Thymus (tissue), 11 donors: ENCODE data around the gene SET. TPM values are rescaled to one million over a fixed set of nuclear protein-coding genes. Genes with fewer than 3 reads are reported as not detected.

Experiments used
- DNase-seq, 9 donors: peaks; one replicate each; pipeline ENCODE4 v3.0.0-alpha.2; 2013; ENCODE audit warnings: low spot score in 9 of 9, low read depth in 6 of 9, missing footprints in 1 of 9
- H3K27ac ChIP-seq, 2 donors: one replicate each; pipeline ENCODE4 v1.5.1; 2013; ENCODE audit warnings: control low read depth in 1 of 2, low read depth in 1 of 2, low read length in 1 of 2, mild to moderate bottlenecking in 1 of 2, moderate library complexity in 1 of 2
- H3K27me3 ChIP-seq, 2 donors: one replicate each; pipeline ENCODE4 v1.5.1; 2013; ENCODE audit warnings: low read length in 1 of 2; ENCODE audit not compliant: control insufficient read depth in 2 of 2, insufficient read depth in 1 of 2
- H3K36me3 ChIP-seq, 2 donors: one replicate each; pipeline ENCODE4 v1.5.1; 2013; ENCODE audit warnings: low read length in 1 of 2, mild to moderate bottlenecking in 1 of 2, moderate library complexity in 1 of 2; ENCODE audit not compliant: control insufficient read depth in 2 of 2, insufficient read depth in 2 of 2
- H3K4me1 ChIP-seq, 2 donors: one replicate each; pipeline ENCODE4 v1.5.1; 2013; ENCODE audit warnings: low read length in 2 of 2; ENCODE audit not compliant: control insufficient read depth in 2 of 2, insufficient read depth in 2 of 2
- H3K4me3 ChIP-seq, 2 donors: one replicate each; pipeline ENCODE4 v1.5.1; 2013; ENCODE audit warnings: low read length in 2 of 2, control low read depth in 1 of 2, mild to moderate bottlenecking in 1 of 2
- H3K9me3 ChIP-seq, 2 donors: one replicate each; pipeline ENCODE4 v1.5.1; 2013; ENCODE audit warnings: low read length in 1 of 2, mild to moderate bottlenecking in 1 of 2; ENCODE audit not compliant: control insufficient read depth in 2 of 2, insufficient read depth in 1 of 2
- WGBS: extraction: QIAGEN DNeasy Blood & Tissue Kit; methylation state at CpG from one replicate; pipeline ENCODE4 v1.1.7; 2013; 5-methylcytosine and 5-hydroxymethylcytosine counted together
- polyA plus RNA-seq: library from polyadenylated mRNA; stranded (reverse); fragments of 200-250 nt; gene quantifications from one replicate; pipeline ENCODE4 v1.2.3, GENCODE V29; 2013
- total RNA-seq: library from RNA; stranded (reverse); fragments of 120-200 nt; gene quantifications from one replicate; pipeline ENCODE4 v1.2.4, GENCODE V29; 2013
- donor health status: healthy.

The SET gene
- total and polyA plus RNA-seq, 2 donors = 177 to 654 TPM

DNA sequence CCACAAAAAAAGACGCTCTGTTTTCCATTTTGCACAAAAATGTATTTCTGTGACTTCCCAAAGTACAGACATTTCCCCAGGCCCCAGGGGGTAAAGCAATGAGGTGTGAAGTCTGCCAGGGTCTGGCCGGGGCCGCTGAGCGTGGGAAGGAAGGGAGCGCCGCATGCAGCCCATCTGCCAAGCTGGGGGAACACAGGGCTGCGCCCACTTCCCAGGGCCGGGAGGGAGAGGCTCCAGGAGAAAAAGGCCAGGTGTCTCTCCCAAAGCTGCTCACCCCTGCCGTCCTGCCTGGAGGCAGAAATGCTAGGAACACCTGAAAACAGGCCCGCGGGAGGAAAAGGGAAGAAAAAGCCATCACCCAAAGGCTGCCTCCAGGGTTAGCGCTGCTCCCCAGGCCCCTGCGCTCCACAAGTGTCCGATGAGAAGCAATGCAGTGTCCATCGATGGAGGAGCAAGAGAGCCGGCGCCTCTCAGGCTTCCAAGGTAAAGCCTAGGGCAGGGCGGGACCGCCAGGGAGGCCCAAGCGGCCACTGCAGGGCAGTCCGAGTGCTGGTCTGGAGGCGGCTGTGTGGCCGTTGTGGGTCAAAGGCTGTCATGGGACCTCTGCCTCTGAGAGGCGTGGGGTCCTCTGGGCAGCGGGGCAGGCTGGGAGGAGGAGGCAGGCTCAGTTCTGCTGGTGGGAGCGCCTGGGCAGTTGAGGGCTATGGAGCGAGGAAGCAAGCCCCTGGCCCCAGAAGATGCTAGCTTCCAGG lies 40.9 kb downstream of the SET start:
- 97% methylated on average over 27 of the region's 27 CpGs for WGBS
- H3K4me1 ChIP-seq = peaks cover 24 to 49% of the 10 kb centered on the region in 2 donors
- no peak overlapping the region for H3K4me3 ChIP-seq
- peaks cover 0 to 3% of the 10 kb centered on the region in 2 donors for H3K9me3 ChIP-seq
- no peak overlapping the region for H3K27ac ChIP-seq
- no peaks in the 10 kb centered on the region for H3K27me3 ChIP-seq
- H3K36me3 ChIP-seq = peaks cover 45 to 46% of the 10 kb centered on the region in 2 donors
- no peak for DNase-seq

DNA sequence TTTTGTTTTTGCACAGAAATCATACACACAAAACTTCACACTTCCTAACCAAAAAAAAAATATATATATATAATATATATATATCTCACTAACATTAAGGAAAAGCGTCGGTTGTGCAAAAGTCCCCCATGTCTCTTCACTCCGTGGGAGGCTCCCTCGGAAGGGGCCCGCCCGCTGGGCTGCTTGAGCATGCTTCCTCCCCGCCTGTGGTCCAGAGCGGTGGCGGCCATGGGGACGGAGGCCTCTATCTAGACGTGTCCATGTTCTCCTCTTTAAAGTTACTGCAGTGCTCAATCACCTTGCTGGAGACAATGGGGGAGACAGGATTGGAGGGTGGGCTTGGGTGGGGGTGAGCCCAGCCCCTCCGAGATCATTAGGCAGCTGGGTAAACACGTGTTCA lies 42.1 kb downstream of the SET start:
- DNase-seq = no peak
- no peak overlapping the region for H3K4me3 ChIP-seq
- H3K4me1 ChIP-seq = peaks cover 16 to 38% of the 10 kb centered on the region in 2 donors
- H3K9me3 ChIP-seq = no peaks in the 10 kb centered on the region
- no peaks in the 10 kb centered on the region for H3K27me3 ChIP-seq
- H3K36me3 ChIP-seq = peaks cover 51% of the 10 kb centered on the region in 2 donors
- no peak overlapping the region for H3K27ac ChIP-seq
- WGBS = 96% methylated on average over 13 of the region's 13 CpGs

GRCh38 chr9:128731691-128732090 lies 42.7 kb downstream of the SET start:
- Histone ChIP-seq H3K9me3 (no peaks in the 10 kb centered on the region), H3K36me3 (peaks cover 51% of the 10 kb centered on the region in 2 donors), H3K4me3 (no peak overlapping the region), H3K27ac (no peak overlapping the region), H3K27me3 (no peaks in the 10 kb centered on the region), H3K4me1 (peaks cover 13 to 33% of the 10 kb centered on the region in 2 donors)
- WGBS = 91% methylated on average over 9 of the region's 9 CpGs
- DNase-seq = no peak

DNA sequence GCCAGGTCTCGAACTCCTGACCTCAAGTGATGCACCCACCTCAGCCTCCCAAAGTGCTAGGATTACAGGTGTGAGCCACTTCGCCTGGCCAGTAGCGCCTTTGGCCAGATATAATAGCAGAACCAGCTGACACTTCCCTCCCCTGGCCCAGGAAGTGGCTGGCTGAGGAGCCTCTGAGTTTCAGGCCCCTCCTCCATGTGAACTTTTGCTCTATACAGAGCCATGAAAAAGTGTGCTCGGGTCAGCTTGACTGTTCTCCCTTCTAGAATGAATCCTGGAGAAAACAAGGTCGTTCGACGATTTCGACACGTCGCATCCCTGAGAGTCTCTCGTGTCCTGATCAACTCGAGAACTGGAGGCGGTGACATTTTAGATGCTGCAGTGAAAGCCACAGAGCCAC lies 43.6 kb downstream of the SET start:
- no peak for DNase-seq

DNA sequence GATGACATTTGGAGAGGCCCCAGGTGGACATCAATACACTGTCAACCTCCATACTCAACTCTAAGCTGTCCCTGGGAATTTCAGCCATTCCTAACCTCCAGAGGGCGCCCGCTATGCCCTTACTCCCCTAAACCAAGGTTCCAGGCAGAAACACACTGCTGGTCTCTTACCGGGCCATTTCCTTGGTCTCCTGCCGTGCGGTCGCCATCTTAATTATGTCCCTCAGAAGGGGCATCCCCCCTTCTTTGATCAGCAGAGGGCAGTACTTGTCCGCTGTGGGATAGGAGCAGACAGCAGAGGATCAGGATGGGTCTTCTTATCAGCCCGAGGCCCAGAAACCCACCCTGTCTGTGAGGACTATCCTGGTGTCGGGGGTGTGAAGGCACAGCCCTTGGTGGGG lies 44.2 kb downstream of the SET start:
- Histone ChIP-seq H3K36me3 (peaks cover 58% of the 10 kb centered on the region in 2 donors), H3K27ac (no peak overlapping the region)
- peak in 1 of 9 donors; percentile 50 for DNase-seq

More for the DNA sequence above, 43.6 kb downstream of the SET start:
- Histone ChIP-seq H3K9me3 (no peaks in the 10 kb centered on the region), H3K27ac (no peak overlapping the region), H3K36me3 (peaks cover 58% of the 10 kb centered on the region in 2 donors), H3K27me3 (no peaks in the 10 kb centered on the region), H3K4me1 (peaks cover 10 to 24% of the 10 kb centered on the region in 2 donors), H3K4me3 (no peak overlapping the region)
- 97% methylated on average over 13 of the region's 13 CpGs for WGBS

GRCh38 chr9:128735373-128735772 lies 46.4 kb downstream of the SET start:
- DNase-seq = no peak
- Histone ChIP-seq H3K9me3 (no peaks in the 10 kb centered on the region), H3K4me1 (no peaks in the 10 kb centered on the region), H3K36me3 (peaks cover 56 to 65% of the 10 kb centered on the region in 2 donors), H3K4me3 (no peak overlapping the region), H3K27me3 (no peaks in the 10 kb centered on the region), H3K27ac (no peak overlapping the region)
- WGBS = 94% methylated on average over 2 of the region's 2 CpGs

More for the DNA sequence above, 44.2 kb downstream of the SET start:
- Histone ChIP-seq H3K4me1 (peaks cover 3 to 17% of the 10 kb centered on the region in 2 donors), H3K27me3 (no peaks in the 10 kb centered on the region), H3K9me3 (no peaks in the 10 kb centered on the region), H3K4me3 (no peak overlapping the region)
- WGBS = 82% methylated on average over 9 of the region's 9 CpGs

DNA sequence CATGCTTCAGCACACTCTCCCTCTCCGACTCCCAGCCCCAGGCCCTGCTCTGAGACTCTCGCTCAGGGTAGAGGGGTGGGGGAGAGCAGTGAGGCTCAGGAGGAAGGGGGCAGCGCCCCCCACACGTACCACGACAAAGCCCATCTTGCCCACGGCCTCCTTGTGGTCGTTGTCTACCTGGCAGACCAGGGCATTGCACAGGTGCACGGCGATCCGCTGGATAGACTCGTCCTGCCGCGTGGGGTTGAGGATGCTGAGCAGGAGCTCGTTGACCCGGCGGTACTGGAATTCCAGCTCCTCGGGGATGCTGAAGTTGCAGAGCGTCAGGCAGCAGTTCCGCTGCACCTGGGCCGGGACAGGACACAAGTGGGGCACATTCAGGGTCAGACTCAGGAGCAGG lies 53.4 kb downstream of the SET start:
- no peaks in the 10 kb centered on the region for H3K4me1 ChIP-seq
- no peak overlapping the region for H3K27ac ChIP-seq
- DNase-seq = no peak
- H3K4me3 ChIP-seq = no peak overlapping the region
- WGBS = 93% methylated on average over 20 of the region's 20 CpGs
- H3K9me3 ChIP-seq = no peaks in the 10 kb centered on the region
- H3K27me3 ChIP-seq = no peaks in the 10 kb centered on the region
- peaks cover 29 to 43% of the 10 kb centered on the region in 2 donors for H3K36me3 ChIP-seq

GRCh38 chr9:128743421-128743820 lies 54.4 kb downstream of the SET start:
- Histone ChIP-seq H3K36me3 (peaks cover 27 to 44% of the 10 kb centered on the region in 2 donors), H3K27me3 (no peaks in the 10 kb centered on the region)

More at GRCh38 chr9:128743421-128743820, 54.4 kb downstream of the SET start:
- H3K9me3 ChIP-seq = no peaks in the 10 kb centered on the region
- H3K27ac ChIP-seq = no peak overlapping the region
- no peaks in the 10 kb centered on the region for H3K4me1 ChIP-seq
- no peak overlapping the region for H3K4me3 ChIP-seq
- DNase-seq = no peak
- 98% methylated on average over 1 of the region's 1 CpG for WGBS
